HCT116 (cell line): ENCODE measurements around the gene TVP23A. TPM values are rescaled to one million over a fixed set of nuclear protein-coding genes. Genes with fewer than 3 reads are reported as not detected.
"Not testable (repeated sequence)": the region's sequence is repeated elsewhere in the genome, so short reads cannot be mapped to it uniquely, and the experiment has no call there.

Experiments
- ATAC-seq: fragments of 200-7000 bp; cut with Tn5 transposase; 2 replicates; pipeline ENCODE4 v1.9.1; 2020; ENCODE audit warnings: mild to moderate bottlenecking, moderate library complexity
- BruUV-seq: library from RNA; stranded (reverse); fragments of 400-500 nt; replicated peaks from 2 replicates; lab custom pipeline; 2021; lab: Mats Ljungman, UMichigan
- CTCF ChIA-PET: fragments of 300-600 bp; sonication (Branson Sonifier 250); formaldehyde crosslinking; loops from one replicate; lab custom pipeline; 2021; ENCODE audit warnings: antibody characterized with exemption; lab: Charles Lee
- POLR2A ChIA-PET: fragments of 300-600, 350-600 bp; sonication (Branson Sonifier 250); formaldehyde crosslinking; loops from one replicate; lab custom pipeline; 2021; ENCODE audit warnings: antibody characterized with exemption; lab: Charles Lee
- RAD21 ChIA-PET, 2 experiments: fragments of 300-600 bp; sonication (Branson Sonifier 250); formaldehyde crosslinking; loops; one replicate each; lab custom pipeline; 2023; ENCODE audit warnings: low total read pairs in 2 of 2; ENCODE audit not compliant: uncharacterized antibody in 2 of 2, unreplicated experiment in 2 of 2, low non-redundant PET in 1 of 2; lab: Charles Lee
- DNase-seq: peaks from one replicate; pipeline ENCODE4 v3.0.0-alpha.2; 2010; ENCODE audit warnings: low read depth, low spot score
- H2AFZ ChIP-seq: fragments of 200-600 bp; shearing (Covaris generic), sonication (generic); 2 replicates; pipeline ENCODE4 v1.6.1; 2017; ENCODE audit warnings: low read depth, mixed run types, mixed read lengths, antibody characterized with exemption, low read length; ENCODE audit not compliant: poor library complexity, severe bottlenecking
- H3K27ac ChIP-seq: 2 replicates; pipeline ENCODE4 v1.5.1; 2012; ENCODE audit warnings: low read depth, low read length
- H3K27me3 ChIP-seq: fragments of 200-600 bp; sonication (generic); 2 replicates; pipeline ENCODE4 v1.6.1; 2016; ENCODE audit warnings: mixed run types, low read length, mixed read lengths; ENCODE audit not compliant: insufficient read depth
- H3K36me3 ChIP-seq, 2 experiments: fragments of 200-500 bp in 1 of 2; fragments of 200-600 bp in 1 of 2; sonication (Bioruptor generic) in 1 of 2; sonication (generic) in 1 of 2; 2 replicates each; pipeline versions ENCODE4 v1.5.1 to v1.6.1; 2014 to 2016; ENCODE audit warnings: low read length in 2 of 2, inconsistent platforms in 1 of 2, mixed read lengths in 1 of 2, mixed run types in 1 of 2; ENCODE audit not compliant: insufficient read depth in 2 of 2, control insufficient read depth in 1 of 2
- H3K4me1 ChIP-seq, 2 experiments: fragments of 200-600 bp in 1 of 2; sonication (generic) in 1 of 2; 2 replicates each; pipeline versions ENCODE4 v1.5.1 to v1.6.1; 2012 to 2017; ENCODE audit warnings: low read length in 2 of 2, inconsistent platforms in 1 of 2, mild to moderate bottlenecking in 1 of 2, mixed read lengths in 1 of 2, mixed run types in 1 of 2, moderate library complexity in 1 of 2; ENCODE audit not compliant: insufficient read depth in 2 of 2, control insufficient read depth in 1 of 2
- H3K4me2 ChIP-seq: fragments of 200-600 bp; sonication (generic); 2 replicates; pipeline ENCODE4 v1.6.1; 2017; ENCODE audit warnings: mixed run types, low read length, mixed read lengths
- H3K4me3 ChIP-seq, 2 experiments: fragments of 200-600 bp in 1 of 2; sonication (generic) in 1 of 2; replicated peaks in 1 of 2; 2 replicates each; pipeline ENCODE4 v1.5.1; 2011 to 2016; ENCODE audit warnings: low read length in 2 of 2, control low read depth in 1 of 2, low read depth in 1 of 2, mild to moderate bottlenecking in 1 of 2, mixed read lengths in 1 of 2, mixed run types in 1 of 2
- H3K79me2 ChIP-seq: fragments of 200-600 bp; sonication (generic); 2 replicates; pipeline ENCODE4 v1.6.1; 2017; ENCODE audit warnings: mild to moderate bottlenecking, mixed run types, low read length, moderate library complexity, mixed read lengths; ENCODE audit not compliant: insufficient read depth
- H3K9ac ChIP-seq: fragments of 200-600 bp; sonication (generic); 2 replicates; pipeline ENCODE4 v1.6.1; 2016; ENCODE audit warnings: low read length, mixed read lengths
- H3K9me2 ChIP-seq: fragments of 200-600 bp; sonication (generic), shearing (Covaris generic); 2 replicates; pipeline ENCODE4 v1.6.1; 2017; ENCODE audit warnings: mixed run types, mild to moderate bottlenecking, moderate library complexity; ENCODE audit not compliant: insufficient read depth
- H3K9me3 ChIP-seq, 2 experiments: fragments of 200-500 bp in 1 of 2; fragments of 200-600 bp in 1 of 2; sonication (Bioruptor generic) in 1 of 2; sonication (generic) in 1 of 2; 2 replicates each; pipeline ENCODE4 v1.6.1; 2014 to 2017; ENCODE audit warnings: low read length in 2 of 2, mixed read lengths in 2 of 2, inconsistent platforms in 1 of 2, low read depth in 1 of 2, mild to moderate bottlenecking in 1 of 2, mixed run types in 1 of 2, moderate library complexity in 1 of 2; ENCODE audit not compliant: control insufficient read depth in 1 of 2, insufficient read depth in 1 of 2
- H4K20me1 ChIP-seq: fragments of 200-600 bp; sonication (generic), shearing (Covaris generic); 2 replicates; pipeline ENCODE4 v1.6.1; 2017; ENCODE audit warnings: mixed run types, mild to moderate bottlenecking, moderate library complexity; ENCODE audit not compliant: insufficient read depth
- ELF1 ChIP-seq: IDR thresholded peaks from 2 replicates; pipeline ENCODE4 v1.6.1; 2012; ENCODE audit warnings: low read depth, borderline replicate concordance
- EZH2 ChIP-seq: fragments of 200-600 bp; sonication (generic); IDR thresholded peaks from 2 replicates; pipeline ENCODE4 v1.6.1; 2017; ENCODE audit warnings: antibody characterized with exemption, mixed run types
- EZH2phosphoT487 ChIP-seq: fragments of 200-600 bp; IDR thresholded peaks from 2 replicates; pipeline ENCODE4 v1.6.1; 2018; ENCODE audit warnings: antibody characterized with exemption, borderline replicate concordance
- MAX ChIP-seq: IDR thresholded peaks from 2 replicates; pipeline ENCODE4 v1.6.1; 2012
- POLR2AphosphoS5 ChIP-seq: IDR thresholded peaks from 2 replicates; pipeline ENCODE4 v1.6.1; 2011; ENCODE audit warnings: mild to moderate bottlenecking, low read depth, low read length, moderate library complexity
- RAD21 ChIP-seq: IDR thresholded peaks from 2 replicates; pipeline ENCODE4 v1.6.1; 2012; ENCODE audit warnings: low read depth, mild to moderate bottlenecking
- REST ChIP-seq: IDR thresholded peaks from 2 replicates; pipeline ENCODE4 v1.6.1; 2012; ENCODE audit warnings: low read depth
- ZBTB33 ChIP-seq: IDR thresholded peaks from 2 replicates; pipeline ENCODE4 v1.6.1; 2011; ENCODE audit warnings: mild to moderate bottlenecking, low read length, moderate library complexity; ENCODE audit not compliant: insufficient replicate concordance; ENCODE audit errors: extremely low read depth
- ZFX ChIP-seq: fragments of 450-650 bp; IDR thresholded peaks from 2 replicates; pipeline ENCODE4 v1.6.1; 2017
- ZNF274 ChIP-seq: fragments of 200-500 bp; sonication (Bioruptor generic); IDR thresholded peaks from 2 replicates; pipeline ENCODE4 v1.6.1; 2014; ENCODE audit warnings: mild to moderate bottlenecking, low read depth, low read length, inconsistent platforms
- intact Hi-C: fragments of 100-400 bp; cut with micrococcal nuclease; formaldehyde crosslinking; loops from 2 replicates; pipeline ENCODE4 v1.10.0; 2022
- total RNA-seq: library from RNA; stranded (reverse); gene quantifications from one replicate; pipeline ENCODE4 v1.2.1, GENCODE V29; 2021; ENCODE audit not compliant: unreplicated experiment

The TVP23A gene
- total RNA-seq, 1 experiment from 2014 or later: not detected

GRCh38 chr16:10741844-10742243 lies 76.8 kb downstream of the TVP23A start:
- H3K4me1 ChIP-seq: peaks cover 31 to 56% of the 10 kb centered on the region in 2 experiments
- H3K27ac ChIP-seq: no peak overlapping the region
- H3K4me3 ChIP-seq: no peak overlapping the region
- H4K20me1 ChIP-seq: no peaks in the 10 kb centered on the region
- no peaks in the 10 kb centered on the region for H3K79me2 ChIP-seq
- ATAC-seq: no peak
- TF ChIP-seq POLR2AphosphoS5 (no peak), ZBTB33 (no peak), RAD21 (no peak), ZFX (no peak), MAX (no peak), ELF1 (no peak), ZNF274 (no peak), EZH2phosphoT487 (no peak), EZH2 (no peak), REST (no peak)
- TF ChIP-seq, all 23 proteins: peak for 0
- H2AFZ ChIP-seq: no peak overlapping the region
- BruUV-seq: no TSS peak
- H3K9ac ChIP-seq: no peak overlapping the region
- no peak overlapping the region for H3K4me2 ChIP-seq
- no peaks in the 10 kb centered on the region for H3K27me3 ChIP-seq
- RAD21 ChIA-PET: no interaction called here
- H3K36me3 ChIP-seq: no peaks in the 10 kb centered on the region
- H3K9me2 ChIP-seq: no peaks in the 10 kb centered on the region
- DNase-seq: no peak
- POLR2A ChIA-PET: no interaction called here
- intact Hi-C loops: loop anchor here (5.0 kb wide), 1 partner anchor 135 kb away; the partner anchor contains the start of gene CIITA
- CTCF ChIA-PET: no interaction called here
- no peaks in the 10 kb centered on the region for H3K9me3 ChIP-seq

GRCh38 chr16:10741249-10741648 lies 77.3 kb downstream of the TVP23A start:
- BruUV-seq, CTCF ChIA-PET, H3K79me2 ChIP-seq: not testable (repeated sequence)

More at GRCh38 chr16:10741249-10741648, 77.3 kb downstream of the TVP23A start:
- RAD21 ChIA-PET, H3K36me3 ChIP-seq, DNase-seq, H3K9me3 ChIP-seq, POLR2A ChIA-PET, H2AFZ ChIP-seq, H4K20me1 ChIP-seq, H3K27ac ChIP-seq, H3K9me2 ChIP-seq, H3K27me3 ChIP-seq, H3K9ac ChIP-seq, ATAC-seq, H3K4me3 ChIP-seq, H3K4me2 ChIP-seq: not testable (repeated sequence)
- intact Hi-C loops: loop anchor here (5.0 kb wide), 1 partner anchor 136 kb away; the partner anchor contains the start of gene CIITA
- H3K4me1 ChIP-seq: peaks cover 31 to 57% of the 10 kb centered on the region in 2 experiments
